GM23248 (cell line): ENCODE results near the gene FAM217B. TPM values are rescaled to one million over a fixed set of nuclear protein-coding genes. Genes with fewer than 3 reads are reported as not detected.

Experiments
- DNase-seq: peaks from one replicate; pipeline ENCODE4 v3.0.0-alpha.2; 2015
- H2AFZ ChIP-seq: fragments of 200-600 bp; sonication (generic); 2 replicates; pipeline ENCODE4 v1.6.1; 2016; ENCODE audit warnings: antibody characterized with exemption
- H3F3A ChIP-seq: fragments of 200-600 bp; sonication (generic); 2 replicates; pipeline ENCODE4 v1.6.1; 2016; ENCODE audit warnings: mild to moderate bottlenecking, antibody characterized with exemption, mixed run types; ENCODE audit not compliant: insufficient read depth
- H3K27ac ChIP-seq: fragments of 200-600 bp; sonication (generic); 2 replicates; pipeline ENCODE4 v1.5.1; 2016; ENCODE audit warnings: mild to moderate bottlenecking
- H3K27me3 ChIP-seq: fragments of 200-600 bp; sonication (generic); replicated peaks from 2 replicates; pipeline ENCODE4 v1.6.1; 2016; ENCODE audit warnings: mild to moderate bottlenecking; ENCODE audit not compliant: insufficient read depth
- H3K36me3 ChIP-seq: fragments of 200-600 bp; sonication (generic); 2 replicates; pipeline ENCODE4 v1.6.1; 2016; ENCODE audit warnings: low read depth, mild to moderate bottlenecking
- H3K4me1 ChIP-seq: fragments of 200-600 bp; sonication (generic); 2 replicates; pipeline ENCODE4 v1.6.1; 2016; ENCODE audit warnings: mild to moderate bottlenecking; ENCODE audit not compliant: insufficient read depth
- H3K4me2 ChIP-seq: fragments of 200-600 bp; sonication (generic); one replicate; pipeline ENCODE4 v1.6.1; 2016; ENCODE audit warnings: mild to moderate bottlenecking; ENCODE audit not compliant: unreplicated experiment
- H3K4me3 ChIP-seq: fragments of 200-600 bp; sonication (generic); 2 replicates; pipeline ENCODE4 v1.5.1; 2016; ENCODE audit warnings: mild to moderate bottlenecking
- H3K79me2 ChIP-seq: fragments of 200-600 bp; sonication (generic); 2 replicates; pipeline ENCODE4 v1.6.1; 2016; ENCODE audit warnings: mild to moderate bottlenecking; ENCODE audit not compliant: insufficient read depth
- H3K9ac ChIP-seq: fragments of 200-600 bp; sonication (generic); 2 replicates; pipeline ENCODE4 v1.6.1; 2016; ENCODE audit warnings: mild to moderate bottlenecking
- H3K9me2 ChIP-seq: fragments of 200-600 bp; sonication (generic); 2 replicates; pipeline ENCODE4 v1.6.1; 2016; ENCODE audit warnings: mixed run types, mild to moderate bottlenecking, moderate library complexity; ENCODE audit not compliant: insufficient read depth
- H3K9me3 ChIP-seq: fragments of 200-600 bp; sonication (generic); one replicate; pipeline ENCODE4 v1.6.1; 2017; ENCODE audit warnings: low read depth
- H4K20me1 ChIP-seq: fragments of 200-600 bp; sonication (generic); 2 replicates; pipeline ENCODE4 v1.6.0; 2016; ENCODE audit not compliant: insufficient read depth
- EZH2 ChIP-seq: fragments of 200-600 bp; sonication (generic); IDR thresholded peaks from 2 replicates; pipeline ENCODE4 v1.6.1; 2018; ENCODE audit warnings: antibody characterized with exemption, mild to moderate bottlenecking; ENCODE audit not compliant: insufficient read depth, poor library complexity, severe bottlenecking
- EZH2phosphoT487 ChIP-seq: fragments of 200-600 bp; sonication (generic); IDR thresholded peaks from 2 replicates; pipeline ENCODE4 v1.6.1; 2018; ENCODE audit warnings: antibody characterized with exemption, moderate library complexity, mild to moderate bottlenecking, low read depth; ENCODE audit not compliant: insufficient read depth
- WGBS, 2 experiments: methylation state at CpG; one replicate each; pipeline ENCODE4 v1.1.6; 2015 to 2017; ENCODE audit warnings: low lambda C conversion rate in 2 of 2, low coverage in 1 of 2; ENCODE audit errors: missing lambda C conversion rate in 2 of 2; 5-methylcytosine and 5-hydroxymethylcytosine counted together
- in situ Hi-C: fragments of 300-500 bp; cut with MboI; formaldehyde crosslinking; loops from 2 replicates; pipeline ENCODE4 v1.15.0; 2020
- polyA plus RNA-seq: library from polyadenylated mRNA; unstranded; fragments of >200 nt; fragmentation: Nextera tagmentation; extraction: Ambion mirVana; gene quantifications from 2 replicates; pipeline ENCODE4 v1.2.1, GENCODE V29; 2016
- total RNA-seq: library from RNA; depleted of rRNA; stranded (reverse); fragments of >200 nt; shearing (Covaris generic); gene quantifications from 2 replicates; pipeline ENCODE4 v1.2.3, GENCODE V29; 2014

FAM217B gene
- total and polyA plus RNA-seq, 2 experiments from 2014 or later, result 2.2 to 9.5 TPM

GRCh38 chr20:59971428-59971827 lies 31.2 kb downstream of the FAM217B start:
- H3K9me2 ChIP-seq, result no peaks in the 10 kb centered on the region
- no peaks in the 10 kb centered on the region for H3F3A ChIP-seq
- no peaks in the 10 kb centered on the region for H3K36me3 ChIP-seq
- no peak overlapping the region for H3K4me2 ChIP-seq
- H3K4me3 ChIP-seq, result no peak overlapping the region
- DNase-seq, result no peak
- no peaks in the 10 kb centered on the region for H3K9me3 ChIP-seq
- no peaks in the 10 kb centered on the region for H3K27me3 ChIP-seq
- in situ Hi-C loops, result no loop called here
- H3K4me1 ChIP-seq, result no peaks in the 10 kb centered on the region
- H3K27ac ChIP-seq, result no peak overlapping the region
- H3K9ac ChIP-seq, result no peak overlapping the region
- no peaks in the 10 kb centered on the region for H3K79me2 ChIP-seq
- WGBS, 2 experiments, result 29 to 38% methylated on average over 1 of the region's 1 CpG
- H2AFZ ChIP-seq, result no peak overlapping the region
- no peaks in the 10 kb centered on the region for H4K20me1 ChIP-seq
- no peak for TF ChIP-seq EZH2

- Histone ChIP-seq H4K20me1 (no peaks in the 10 kb centered on the region), H3K27ac (no peak overlapping the region), H3K9me3 (no peaks in the 10 kb centered on the region), H3K4me3 (no peak overlapping the region), H3K27me3 (no peaks in the 10 kb centered on the region), H3K36me3 (no peaks in the 10 kb centered on the region), H3F3A (no peaks in the 10 kb centered on the region), H3K9me2 (no peaks in the 10 kb centered on the region), H3K79me2 (no peaks in the 10 kb centered on the region), H2AFZ (no peak overlapping the region), H3K4me2 (no peak overlapping the region), H3K9ac (no peak overlapping the region), H3K4me1 (no peaks in the 10 kb centered on the region)
- TF ChIP-seq EZH2phosphoT487 (no peak), EZH2 (no peak)
- no peak for DNase-seq
- in situ Hi-C loops, result no loop called here
- 52 to 53% methylated on average over 12 of the region's 12 CpGs for WGBS, 2 experiments
Measured at GRCh38 chr20:59972037-59972801, 32.0 kb downstream of the FAM217B start.

- Histone ChIP-seq H3K36me3 (no peaks in the 10 kb centered on the region), H3K27ac (no peak overlapping the region), H3K4me2 (no peak overlapping the region)
Measured at GRCh38 chr20:59976156-59976782, 36.1 kb downstream of the FAM217B start.

DNA sequence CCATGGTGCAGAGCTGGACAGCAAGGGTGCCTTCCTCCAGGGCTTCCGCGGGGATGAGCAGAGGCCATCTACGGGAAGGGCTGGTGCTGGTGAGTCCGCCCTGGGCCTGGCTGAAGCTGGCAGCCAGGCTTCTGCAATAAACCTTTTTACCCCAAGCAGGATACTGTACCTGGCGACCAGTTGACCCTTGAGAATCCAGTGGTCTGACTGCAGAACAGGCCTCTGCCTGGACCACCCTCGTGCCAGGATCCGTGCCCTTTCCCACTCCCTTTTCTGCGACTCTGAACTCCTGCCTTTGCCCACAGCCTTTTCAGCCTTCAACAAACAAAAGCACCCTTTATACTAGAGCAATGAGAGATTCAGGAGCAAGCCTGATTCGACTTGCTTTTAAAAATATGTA lies 36.9 kb downstream of the FAM217B start:
- no peaks in the 10 kb centered on the region for H4K20me1 ChIP-seq
- H2AFZ ChIP-seq, result no peak overlapping the region
- no peaks in the 10 kb centered on the region for H3K36me3 ChIP-seq
- no peak overlapping the region for H3K9ac ChIP-seq
- no peak overlapping the region for H3K27ac ChIP-seq
- H3K4me3 ChIP-seq, result no peak overlapping the region
- TF ChIP-seq EZH2, result no peak
- H3K9me2 ChIP-seq, result no peaks in the 10 kb centered on the region
- H3K4me1 ChIP-seq, result no peaks in the 10 kb centered on the region
- no peaks in the 10 kb centered on the region for H3K9me3 ChIP-seq
- H3K27me3 ChIP-seq, result no peaks in the 10 kb centered on the region
- WGBS, 2 experiments, result 58 to 61% methylated on average over 7 to 9 of the region's 9 CpGs
- DNase-seq, result no peak
- in situ Hi-C loops, result no loop called here
- H3F3A ChIP-seq, result no peaks in the 10 kb centered on the region
- no peak overlapping the region for H3K4me2 ChIP-seq
- H3K79me2 ChIP-seq, result no peaks in the 10 kb centered on the region

More at GRCh38 chr20:59976156-59976782, 36.1 kb downstream of the FAM217B start:
- no peaks in the 10 kb centered on the region for H3K79me2 ChIP-seq
- no peak overlapping the region for H3K4me3 ChIP-seq
- no peaks in the 10 kb centered on the region for H3K4me1 ChIP-seq
- in situ Hi-C loops, result no loop called here
- no peak overlapping the region for H3K9ac ChIP-seq
- WGBS, 2 experiments, result 43 to 52% methylated on average over 6 of the region's 6 CpGs
- TF ChIP-seq EZH2phosphoT487 (no peak), EZH2 (no peak)
- DNase-seq, result no peak
- H3F3A ChIP-seq, result no peaks in the 10 kb centered on the region
- H3K9me3 ChIP-seq, result no peaks in the 10 kb centered on the region
- no peaks in the 10 kb centered on the region for H3K27me3 ChIP-seq
- H3K9me2 ChIP-seq, result no peaks in the 10 kb centered on the region
- no peak overlapping the region for H2AFZ ChIP-seq
- H4K20me1 ChIP-seq, result no peaks in the 10 kb centered on the region
